Spleen (tissue), 11 donors: Measurements from ENCODE around the gene C16orf92. TPM values are rescaled to one million over a fixed set of nuclear protein-coding genes. Genes with fewer than 3 reads are reported as not detected.
A peak's percentile ranks its signal among the peaks of the same experiment; 100 is the strongest.
"Not testable (repeated sequence)": the region's sequence is repeated elsewhere in the genome, so short reads cannot be mapped to it uniquely, and the experiment has no call there.

Source experiments
- DNase-seq: peaks from one replicate; pipeline ENCODE4 v3.0.0-alpha.2; 2020
- H3K27ac ChIP-seq, 8 donors: fragments of 200-600 bp; sonication (generic) in 7 of 8; 1 replicate in 4 of 8; 2 replicates in 4 of 8; pipeline versions ENCODE4 v1.5.0 to v1.8.0; 2016 to 2021; ENCODE audit warnings: inconsistent platforms in 4 of 8, mild to moderate bottlenecking in 4 of 8, moderate library complexity in 1 of 8
- H3K27me3 ChIP-seq, 7 donors: fragments of 200-600 bp; sonication (generic) in 6 of 7; replicated peaks in 1 of 7; 1 replicate in 4 of 7; 2 replicates in 3 of 7; pipeline versions ENCODE4 v1.5.0 to v1.8.0; 2016 to 2021; ENCODE audit warnings: inconsistent platforms in 3 of 7, mild to moderate bottlenecking in 1 of 7
- H3K36me3 ChIP-seq, 6 donors: fragments of 200-600 bp; sonication (generic) in 5 of 6; 1 replicate in 4 of 6; 2 replicates in 2 of 6; pipeline versions ENCODE4 v1.5.0 to v1.8.0; 2016 to 2021; ENCODE audit warnings: inconsistent platforms in 2 of 6
- H3K4me1 ChIP-seq, 6 donors: fragments of 200-600 bp; sonication (generic) in 5 of 6; 1 replicate in 3 of 6; 2 replicates in 3 of 6; pipeline versions ENCODE4 v1.5.0 to v1.8.0; 2016 to 2021; ENCODE audit warnings: inconsistent platforms in 3 of 6
- H3K4me3 ChIP-seq, 8 donors: fragments of 200-600 bp; sonication (generic) in 7 of 8; 1 replicate in 4 of 8; 2 replicates in 4 of 8; pipeline versions ENCODE4 v1.5.0 to v1.8.0; 2016 to 2021; ENCODE audit warnings: inconsistent platforms in 4 of 8, mild to moderate bottlenecking in 4 of 8, moderate library complexity in 2 of 8
- H3K9me3 ChIP-seq, 8 donors: fragments of 200-600 bp; sonication (generic) in 7 of 8; 1 replicate in 4 of 8; 2 replicates in 4 of 8; pipeline versions ENCODE4 v1.5.0 to v1.8.0; 2016 to 2021; ENCODE audit warnings: inconsistent platforms in 4 of 8
- POLR2A ChIP-seq, 3 donors: fragments of 450-650 bp; IDR thresholded peaks; one replicate each; pipeline ENCODE4 v1.5.1; 2017; ENCODE audit warnings: antibody characterized with exemption in 3 of 3, mild to moderate bottlenecking in 1 of 3
- POLR2AphosphoS5 ChIP-seq, 3 donors: sonication (generic); formaldehyde crosslinking; IDR thresholded peaks; one replicate each; pipeline ENCODE4 v1.5.1; 2017; ENCODE audit warnings: antibody characterized with exemption in 3 of 3
- WGBS, 5 donors: extraction: QIAGEN DNeasy Blood & Tissue Kit in 3 of 5; methylation state at CpG; one replicate each; pipeline versions ENCODE4 v1.1.5 to v1.1.7; 2013 to 2018; 5-methylcytosine and 5-hydroxymethylcytosine counted together
- intact Hi-C: fragments of 100-400 bp; cut with DNase I; formaldehyde crosslinking; loops from one replicate; pipeline ENCODE4 v1.15.0; 2023; ENCODE audit warnings: low total_unique reads
- polyA plus RNA-seq, 3 donors: library from polyadenylated mRNA; stranded (reverse); fragments of 200-250 nt; gene quantifications; one replicate each; pipeline ENCODE4 v1.2.1, GENCODE V29; 2013
- total RNA-seq, 7 donors: library from RNA; depleted of rRNA in 3 of 7; stranded (reverse); fragments of >200 nt in 3 of 7; fragmentation: NEBNext Ultra II Directional in 4 of 7; extraction: Animal tissue kit (Norgen Biotek cat#: 25700) in 4 of 7; gene quantifications; one replicate each; pipeline versions ENCODE4 v1.1.0 to v1.2.1, GENCODE V29; 2016 to 2021
- TF ChIP-seq, protein P1 (sequence below), 11 experiments: fragments of 200-600 bp in 7 of 11; fragments of 450-650 bp in 4 of 11; sonication (generic) in 4 of 11; IDR thresholded peaks in 8 of 11; conservative IDR thresholded peaks in 3 of 11; 1 replicate in 7 of 11; 2 replicates in 4 of 11; pipeline versions ENCODE4 v1.4.0 to v1.8.0; 2016 to 2021; ENCODE audit warnings: antibody characterized with exemption in 11 of 11, inconsistent platforms in 4 of 11, mild to moderate bottlenecking in 1 of 11
- donor health status: healthy with polysubstance abuse.
- donor health status: DM: no; HTN: no; CAD: no; lungs with moderate emphysema.
- donor health status: DM: no; HTN: no; CAD: no.
- donor health status: Bipolar disorder and iron deficiency.
- donor health status: healthy.
- donor health status: DM: no; HTN: no; CAD: no.
- donor health status: DM: yes; HTN: yes; CAD: no.

C16orf92 gene
- total and polyA plus RNA-seq, 10 donors = not detected

DNA sequence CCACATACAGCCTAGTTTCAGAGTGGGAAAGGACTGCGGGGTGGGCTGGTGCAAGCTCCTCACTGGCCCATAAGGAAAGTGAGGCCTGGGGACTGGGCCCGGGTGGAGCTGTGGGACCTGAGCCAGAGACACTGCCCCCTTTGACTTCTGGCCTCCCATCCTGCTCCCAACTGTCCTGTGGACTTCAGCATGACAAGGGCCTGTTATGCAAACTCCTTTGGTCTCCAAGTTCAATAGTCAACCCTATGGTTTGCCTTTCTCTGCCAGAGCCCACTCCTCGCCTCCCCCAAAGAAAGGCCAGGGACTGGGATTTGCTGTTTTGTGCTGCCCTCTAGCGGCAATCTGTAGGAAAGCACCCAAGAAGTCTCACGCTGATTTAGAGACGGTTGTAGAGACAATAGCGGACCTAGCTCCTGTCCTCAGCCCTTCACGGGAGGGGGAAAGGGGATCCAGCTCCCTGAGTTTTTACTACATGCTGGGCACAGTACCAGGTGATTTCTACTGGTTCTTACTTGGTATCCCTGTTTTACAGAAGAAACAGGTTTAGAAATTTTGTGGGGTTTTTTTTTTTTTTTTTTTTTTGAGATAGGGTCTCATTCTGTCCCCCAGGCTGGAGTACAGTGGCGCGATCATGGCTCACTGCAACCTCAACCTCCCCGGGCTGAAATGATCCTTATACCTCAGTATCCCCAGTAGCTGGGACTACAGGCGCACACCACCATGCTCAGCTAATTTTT lies 9.3 kb downstream of the C16orf92 start:
- intact Hi-C loops = no loop called here
- no peak for DNase-seq
- H3K9me3 ChIP-seq = no peaks in the 10 kb centered on the region
- peaks cover 7 to 94% (median 58%) of the 10 kb centered on the region in 7 donors for H3K27me3 ChIP-seq
- H3K4me1 ChIP-seq = peaks cover 0 to 21% (median 12%) of the 10 kb centered on the region in 6 donors
- TF ChIP-seq, protein P1, sequence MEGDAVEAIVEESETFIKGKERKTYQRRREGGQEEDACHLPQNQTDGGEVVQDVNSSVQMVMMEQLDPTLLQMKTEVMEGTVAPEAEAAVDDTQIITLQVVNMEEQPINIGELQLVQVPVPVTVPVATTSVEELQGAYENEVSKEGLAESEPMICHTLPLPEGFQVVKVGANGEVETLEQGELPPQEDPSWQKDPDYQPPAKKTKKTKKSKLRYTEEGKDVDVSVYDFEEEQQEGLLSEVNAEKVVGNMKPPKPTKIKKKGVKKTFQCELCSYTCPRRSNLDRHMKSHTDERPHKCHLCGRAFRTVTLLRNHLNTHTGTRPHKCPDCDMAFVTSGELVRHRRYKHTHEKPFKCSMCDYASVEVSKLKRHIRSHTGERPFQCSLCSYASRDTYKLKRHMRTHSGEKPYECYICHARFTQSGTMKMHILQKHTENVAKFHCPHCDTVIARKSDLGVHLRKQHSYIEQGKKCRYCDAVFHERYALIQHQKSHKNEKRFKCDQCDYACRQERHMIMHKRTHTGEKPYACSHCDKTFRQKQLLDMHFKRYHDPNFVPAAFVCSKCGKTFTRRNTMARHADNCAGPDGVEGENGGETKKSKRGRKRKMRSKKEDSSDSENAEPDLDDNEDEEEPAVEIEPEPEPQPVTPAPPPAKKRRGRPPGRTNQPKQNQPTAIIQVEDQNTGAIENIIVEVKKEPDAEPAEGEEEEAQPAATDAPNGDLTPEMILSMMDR (IDR thresholded peaks at IDR 0.05 in 8 of 11, conservative IDR thresholded peaks at IDR 0.05 in 3 of 11) = peak in 10 of 11 experiments; percentile 33 to 84 (median 70)
- TF ChIP-seq POLR2AphosphoS5 (IDR thresholded peaks at IDR 0.05) = no peak
- no peak for TF ChIP-seq POLR2A (IDR thresholded peaks at IDR 0.05)
- WGBS, 5 donors = 25 to 30% (median 26%) methylated on average over 12 of the region's 12 CpGs
- no peaks in the 10 kb centered on the region for H3K36me3 ChIP-seq
- H3K27ac ChIP-seq = no peak overlapping the region
- H3K4me3 ChIP-seq = no peak overlapping the region

DNA sequence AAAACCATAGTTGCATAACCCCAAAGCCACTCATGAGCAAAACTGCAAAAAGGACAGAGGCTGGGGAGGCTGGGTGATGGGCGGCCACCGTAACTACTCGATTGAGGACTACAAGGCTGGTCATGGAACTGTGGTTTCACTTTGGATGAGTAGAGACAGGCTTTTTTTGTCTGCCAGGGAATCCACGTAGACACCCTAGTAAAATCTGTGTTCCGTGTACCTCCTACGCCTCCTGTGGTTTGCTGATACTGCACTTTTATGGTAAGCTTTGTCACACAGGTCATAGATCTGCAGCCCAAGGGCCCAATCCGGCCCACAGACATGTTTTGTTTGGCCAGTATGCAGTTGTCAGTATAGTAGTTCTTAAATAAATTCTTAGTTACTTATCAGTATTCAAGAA lies 10.3 kb downstream of the C16orf92 start:
- Histone ChIP-seq H3K27ac (no peak overlapping the region), H3K27me3 (peaks cover 7 to 84% (median 58%) of the 10 kb centered on the region in 7 donors), H3K4me3 (no peak overlapping the region), H3K9me3 (no peaks in the 10 kb centered on the region), H3K4me1 (peaks cover 0 to 21% (median 12%) of the 10 kb centered on the region in 6 donors), H3K36me3 (no peaks in the 10 kb centered on the region)
- intact Hi-C loops = no loop called here
- 52 to 70% (median 67%) methylated on average over 7 of the region's 7 CpGs for WGBS, 5 donors
- DNase-seq = no peak
- TF ChIP-seq POLR2AphosphoS5 (IDR thresholded peaks at IDR 0.05) (no peak), POLR2A (IDR thresholded peaks at IDR 0.05) (no peak)
- TF ChIP-seq, protein P1 (IDR thresholded peaks at IDR 0.05 in 8 of 11, conservative IDR thresholded peaks at IDR 0.05 in 3 of 11) = no peak

DNA sequence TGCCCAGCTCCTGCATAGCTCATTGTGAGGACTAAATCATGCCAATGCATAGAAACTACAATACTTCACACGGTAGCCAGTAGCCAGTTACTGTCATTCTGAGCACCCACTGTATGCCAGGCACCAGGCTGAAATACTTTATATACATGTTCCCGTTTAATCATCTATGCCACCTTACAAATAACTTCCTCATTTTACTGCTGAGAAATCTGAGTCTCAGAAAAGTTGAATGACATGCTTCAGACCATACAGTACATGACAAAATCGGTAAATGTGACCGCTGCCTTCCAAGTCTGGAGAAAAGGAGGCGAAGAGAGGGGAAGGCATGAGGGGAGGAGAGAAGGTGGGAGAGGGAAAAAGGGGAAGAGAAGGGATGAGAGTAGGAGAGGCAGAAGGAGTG lies 17.2 kb downstream of the C16orf92 start:
- TF ChIP-seq POLR2A (IDR thresholded peaks at IDR 0.05) (no peak), POLR2AphosphoS5 (IDR thresholded peaks at IDR 0.05) (no peak)
- TF ChIP-seq, protein P1 (IDR thresholded peaks at IDR 0.05 in 8 of 11, conservative IDR thresholded peaks at IDR 0.05 in 3 of 11) = no peak
- no peaks in the 10 kb centered on the region for H3K36me3 ChIP-seq
- no peak overlapping the region for H3K4me3 ChIP-seq
- H3K27ac ChIP-seq = no peak overlapping the region
- DNase-seq = no peak
- H3K27me3 ChIP-seq = peaks cover 0 to 24% (median 0%) of the 10 kb centered on the region in 7 donors
- intact Hi-C loops = no loop called here
- WGBS, 5 donors = 22 to 39% (median 33%) methylated on average over 5 of the region's 5 CpGs
- H3K4me1 ChIP-seq = peaks cover 0 to 10% (median 0%) of the 10 kb centered on the region in 6 donors
- H3K9me3 ChIP-seq = no peaks in the 10 kb centered on the region

DNA sequence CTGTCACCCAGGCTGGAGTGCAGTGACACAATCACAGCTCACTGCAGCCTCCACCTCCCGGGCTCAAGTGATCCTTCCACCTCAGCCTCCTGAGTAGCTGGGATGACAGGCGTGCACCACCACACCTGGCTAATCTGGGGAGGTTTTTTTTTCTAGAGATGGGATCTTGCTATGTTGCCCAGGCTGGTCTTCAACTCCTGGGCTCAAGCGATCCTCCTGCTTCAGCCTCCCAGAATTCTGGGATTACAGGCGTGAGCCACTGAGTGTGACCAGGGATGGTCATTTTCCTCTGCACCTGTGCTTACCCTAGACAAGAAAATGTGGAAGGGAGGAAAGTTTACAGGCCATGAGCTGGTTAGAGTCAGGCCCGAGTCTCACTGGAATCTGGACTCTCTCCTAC lies 17.7 kb downstream of the C16orf92 start:
- H3K36me3 ChIP-seq, H3K9me3 ChIP-seq, H3K27ac ChIP-seq, H3K4me3 ChIP-seq, DNase-seq, intact Hi-C loops: not testable (repeated sequence)
- Histone ChIP-seq H3K27me3 (peaks cover 0 to 19% (median 0%) of the 10 kb centered on the region in 7 donors), H3K4me1 (peaks cover 0 to 10% (median 0%) of the 10 kb centered on the region in 6 donors)
- 83 to 94% (median 87%) methylated on average over 4 to 5 of the region's 5 CpGs for WGBS, 5 donors
